Mucosa of stomach (tissue), 1 donor: Measurements from ENCODE around the gene PRELID3B.

ENCODE experiments used
- H3K27me3 ChIP-seq: one replicate; pipeline ENCODE4 v1.7.0; 2013; ENCODE audit warnings: mild to moderate bottlenecking, low read length; ENCODE audit not compliant: control insufficient read depth, insufficient read depth
- H3K36me3 ChIP-seq: one replicate; pipeline ENCODE4 v1.7.0; 2013; ENCODE audit warnings: low read length; ENCODE audit not compliant: control insufficient read depth, insufficient read depth
- H3K4me1 ChIP-seq: one replicate; pipeline ENCODE4 v1.7.0; 2013; ENCODE audit warnings: mild to moderate bottlenecking, low read length; ENCODE audit not compliant: control insufficient read depth, insufficient read depth
- H3K4me3 ChIP-seq: one replicate; pipeline ENCODE4 v1.7.0; 2013; ENCODE audit warnings: low read length
- H3K9ac ChIP-seq: one replicate; pipeline ENCODE4 v1.7.0; 2013; ENCODE audit warnings: mild to moderate bottlenecking, low read length, moderate library complexity
- H3K9me3 ChIP-seq: one replicate; pipeline ENCODE4 v1.7.0; 2013; ENCODE audit warnings: mild to moderate bottlenecking, low read length, moderate library complexity; ENCODE audit not compliant: control insufficient read depth
- donor health status: Pancreatic carcinoma.

Gene PRELID3B

GRCh38 chr20:59032713-59033059 lies 9.9 kb downstream of the PRELID3B start:
- Histone ChIP-seq H3K9me3 (no peaks in the 10 kb centered on the region), H3K36me3 (peaks cover 10% of the 10 kb centered on the region), H3K4me3 (peak overlapping the region; percentile 85), H3K9ac (peak overlapping the region; percentile 57), H3K27me3 (no peaks in the 10 kb centered on the region), H3K4me1 (peaks cover 32% of the 10 kb centered on the region)

GRCh38 chr20:59032023-59032712 lies 10.4 kb downstream of the PRELID3B start, which contains the start of gene ATP5F1E:
Gene ATP5F1E, minus strand, starts transcription at chr20:59032335. Its CDS starts 84 bp downstream, at chr20:59032251.
- H3K4me1 ChIP-seq: peaks cover 32% of the 10 kb centered on the region

DNA sequence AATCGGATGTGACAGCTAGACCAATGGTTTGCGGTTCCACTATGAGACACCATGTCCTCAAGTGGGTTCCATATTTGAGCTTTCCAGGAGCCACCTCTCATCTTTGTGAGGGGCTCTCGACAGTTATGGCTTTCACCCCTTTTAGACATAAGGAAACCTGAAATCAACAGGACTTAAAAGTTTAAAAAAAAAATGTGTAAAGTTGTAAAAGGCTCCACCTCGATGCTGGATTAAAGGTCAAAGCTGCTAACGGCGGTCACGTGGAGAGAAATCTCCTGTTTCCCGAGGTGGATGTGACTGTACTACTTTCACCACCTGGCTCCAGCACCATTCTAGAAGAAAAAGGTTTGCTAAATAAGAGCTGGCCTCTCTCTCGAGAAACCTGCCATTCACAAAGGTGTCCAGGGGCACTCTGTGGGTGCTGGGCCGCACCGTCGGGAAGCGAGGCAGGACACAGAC lies 11.0 kb downstream of the PRELID3B start:
- Histone ChIP-seq H3K9me3 (no peaks in the 10 kb centered on the region), H3K4me3 (peak overlapping the region; percentile 85), H3K4me1 (peaks cover 32% of the 10 kb centered on the region), H3K9ac (peak overlapping the region; percentile 78), H3K36me3 (peaks cover 10% of the 10 kb centered on the region), H3K27me3 (no peaks in the 10 kb centered on the region)

More at GRCh38 chr20:59032023-59032712, 10.4 kb downstream of the PRELID3B start, which contains the start of gene ATP5F1E:
- Histone ChIP-seq H3K9ac (peak within 1 kb of the TSS; percentile 78), H3K4me3 (peak within 1 kb of the TSS; percentile 85), H3K9me3 (no peaks in the 10 kb centered on the region), H3K36me3 (peaks cover 10% of the 10 kb centered on the region), H3K27me3 (no peaks in the 10 kb centered on the region)

GRCh38 chr20:59030911-59031563 lies 11.5 kb downstream of the PRELID3B start:
- Histone ChIP-seq H3K4me3 (peak overlapping the region; percentile 85), H3K36me3 (peaks cover 10% of the 10 kb centered on the region), H3K9me3 (no peaks in the 10 kb centered on the region), H3K4me1 (peaks cover 32% of the 10 kb centered on the region), H3K27me3 (no peaks in the 10 kb centered on the region), H3K9ac (peak overlapping the region; percentile 78)

GRCh38 chr20:59028812-59029211 lies 13.8 kb downstream of the PRELID3B start:
- peaks cover 25% of the 10 kb centered on the region for H3K4me1 ChIP-seq
- H3K4me3 ChIP-seq: no peak overlapping the region
- no peaks in the 10 kb centered on the region for H3K27me3 ChIP-seq
- no peaks in the 10 kb centered on the region for H3K36me3 ChIP-seq
- H3K9me3 ChIP-seq: no peaks in the 10 kb centered on the region
- H3K9ac ChIP-seq: peak overlapping the region; percentile 19

DNA sequence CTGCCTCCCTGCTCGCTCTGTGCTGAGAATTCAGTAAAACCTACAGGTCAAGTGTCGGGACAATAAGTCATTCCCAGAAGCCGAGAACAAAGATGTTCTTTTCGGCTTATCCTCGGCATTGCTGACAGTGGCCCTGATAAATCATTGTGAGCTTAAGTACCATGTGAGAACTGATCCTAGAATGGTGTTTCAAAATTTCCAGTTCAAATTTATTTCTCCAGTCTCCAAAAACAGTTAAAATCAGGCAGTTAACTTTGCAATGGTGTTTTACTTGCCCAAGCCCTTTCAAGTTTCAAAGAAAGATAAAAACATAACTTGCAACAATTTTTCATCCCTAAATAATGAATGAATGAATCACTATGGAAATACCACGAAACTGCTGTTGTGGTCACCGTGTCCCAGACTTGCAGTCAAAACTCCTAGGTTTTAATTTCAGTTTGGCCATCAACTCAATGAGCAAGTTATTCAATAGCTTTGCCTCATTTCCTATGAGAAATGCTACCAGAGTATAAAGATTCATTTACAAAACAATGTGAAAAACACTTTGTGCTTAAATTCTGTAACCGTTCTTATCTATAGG lies 14.8 kb downstream of the PRELID3B start:
- H3K27me3 ChIP-seq: no peaks in the 10 kb centered on the region

GRCh38 chr20:59026904-59027740 lies 15.5 kb downstream of the PRELID3B start:
- no peaks in the 10 kb centered on the region for H3K27me3 ChIP-seq
- no peaks in the 10 kb centered on the region for H3K36me3 ChIP-seq
- H3K4me1 ChIP-seq: peaks cover 20% of the 10 kb centered on the region
- no peak overlapping the region for H3K4me3 ChIP-seq
- H3K9me3 ChIP-seq: no peaks in the 10 kb centered on the region
- no peak overlapping the region for H3K9ac ChIP-seq

More for the DNA sequence above, 14.8 kb downstream of the PRELID3B start:
- Histone ChIP-seq H3K4me3 (no peak overlapping the region), H3K9me3 (no peaks in the 10 kb centered on the region), H3K9ac (no peak overlapping the region), H3K4me1 (peaks cover 22% of the 10 kb centered on the region), H3K36me3 (no peaks in the 10 kb centered on the region)

- Histone ChIP-seq H3K27me3 (no peaks in the 10 kb centered on the region), H3K4me1 (peaks cover 10% of the 10 kb centered on the region), H3K4me3 (no peak overlapping the region), H3K9me3 (no peaks in the 10 kb centered on the region), H3K36me3 (no peaks in the 10 kb centered on the region), H3K9ac (no peak overlapping the region)
These were observed 17.1 kb downstream of the PRELID3B start for GRCh38 chr20:59025511-59025910.

- no peaks in the 10 kb centered on the region for H3K36me3 ChIP-seq
- H3K4me3 ChIP-seq: no peak overlapping the region
- H3K4me1 ChIP-seq: peaks cover 10% of the 10 kb centered on the region
- no peaks in the 10 kb centered on the region for H3K9me3 ChIP-seq
- H3K9ac ChIP-seq: no peak overlapping the region
- H3K27me3 ChIP-seq: no peaks in the 10 kb centered on the region
These were observed 17.5 kb downstream of the PRELID3B start for GRCh38 chr20:59025086-59025485.

GRCh38 chr20:59024111-59024530 lies 18.5 kb downstream of the PRELID3B start:
- Histone ChIP-seq H3K9ac (no peak overlapping the region), H3K4me3 (no peak overlapping the region), H3K36me3 (no peaks in the 10 kb centered on the region), H3K9me3 (no peaks in the 10 kb centered on the region), H3K4me1 (peaks cover 3% of the 10 kb centered on the region), H3K27me3 (no peaks in the 10 kb centered on the region)

GRCh38 chr20:59023616-59024015 lies 19.0 kb downstream of the PRELID3B start:
- Histone ChIP-seq H3K9me3 (no peaks in the 10 kb centered on the region), H3K27me3 (no peaks in the 10 kb centered on the region), H3K4me1 (no peaks in the 10 kb centered on the region), H3K4me3 (no peak overlapping the region), H3K9ac (no peak overlapping the region), H3K36me3 (no peaks in the 10 kb centered on the region)
